ENCODE measurements around the gene DENND1B. TPM values are rescaled to one million over a fixed set of nuclear protein-coding genes. Genes with fewer than 3 reads are reported as not detected.

DENND1B gene
- polyA plus RNA-seq, 1 of the 3 experiments (the other 2 are of a cell fraction) = 1.4 TPM

- no peak overlapping the region for H2AFZ ChIP-seq (ENCODE audit: low read depth)
- no peaks in the 10 kb centered on the region for H3F3A ChIP-seq (replicated peaks; ENCODE audit: insufficient read depth)
- no peak overlapping the region for H3K4me2 ChIP-seq
- H3K4me3 ChIP-seq (ENCODE audit: low read depth in 2 of 2, low read length in 1 of 2) = no peak overlapping the region
- H3K79me2 ChIP-seq (ENCODE audit: insufficient read depth) = no peaks in the 10 kb centered on the region
- H3K4me1 ChIP-seq (ENCODE audit: control insufficient read depth in 1 of 2, insufficient read depth in 2 of 2, low read depth in 1 of 2, low read length in 1 of 2) = no peaks in the 10 kb centered on the region; a peak in 1 of 4 replicates
- H3K9me2 ChIP-seq = no peaks in the 10 kb centered on the region
- H4K20me1 ChIP-seq (ENCODE audit: insufficient read depth) = no peaks in the 10 kb centered on the region
- ChIA-PET POLR2A (no interaction called here), CTCF (interaction anchor here (1.0 kb wide), 1 partner anchor 13 kb away, joined by 3 read pairs; no protein-coding TSS in a partner anchor)
- TF ChIP-seq FOXM1 (IDR thresholded peaks at IDR 0.05; ENCODE audit: low read depth) (no peak), TEAD4 (IDR thresholded peaks at IDR 0.05; ENCODE audit: borderline replicate concordance, insufficient read depth) (no peak), TCF12 (IDR thresholded peaks at IDR 0.05) (no peak), RAD21 (IDR thresholded peaks at IDR 0.05; ENCODE audit: low read length) (no peak), SIN3A (IDR thresholded peaks at IDR 0.05; ENCODE audit: borderline replicate concordance, low read depth, low read length) (no peak), PBX3 (IDR thresholded peaks at IDR 0.05) (no peak), EP300 (IDR thresholded peaks at IDR 0.05; ENCODE audit: borderline replicate concordance in 1 of 2, low read depth in 1 of 2, low read length in 1 of 2) (no peak), JUND (IDR thresholded peaks at IDR 0.05) (no peak), SMC3 (IDR thresholded peaks at IDR 0.05; ENCODE audit: low read depth, low read length) (no peak), NRF1 (IDR thresholded peaks at IDR 0.05; ENCODE audit: low read depth, low read length) (no peak), ELF1 (IDR thresholded peaks at IDR 0.05) (no peak), RXRA (IDR thresholded peaks at IDR 0.05; ENCODE audit: borderline replicate concordance, low read depth) (no peak)
- TF ChIP-seq, protein P1, sequence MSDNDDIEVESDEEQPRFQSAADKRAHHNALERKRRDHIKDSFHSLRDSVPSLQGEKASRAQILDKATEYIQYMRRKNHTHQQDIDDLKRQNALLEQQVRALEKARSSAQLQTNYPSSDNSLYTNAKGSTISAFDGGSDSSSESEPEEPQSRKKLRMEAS (IDR thresholded peaks at IDR 0.05; ENCODE audit: low read depth) = no peak
- TF ChIP-seq, protein P2, sequence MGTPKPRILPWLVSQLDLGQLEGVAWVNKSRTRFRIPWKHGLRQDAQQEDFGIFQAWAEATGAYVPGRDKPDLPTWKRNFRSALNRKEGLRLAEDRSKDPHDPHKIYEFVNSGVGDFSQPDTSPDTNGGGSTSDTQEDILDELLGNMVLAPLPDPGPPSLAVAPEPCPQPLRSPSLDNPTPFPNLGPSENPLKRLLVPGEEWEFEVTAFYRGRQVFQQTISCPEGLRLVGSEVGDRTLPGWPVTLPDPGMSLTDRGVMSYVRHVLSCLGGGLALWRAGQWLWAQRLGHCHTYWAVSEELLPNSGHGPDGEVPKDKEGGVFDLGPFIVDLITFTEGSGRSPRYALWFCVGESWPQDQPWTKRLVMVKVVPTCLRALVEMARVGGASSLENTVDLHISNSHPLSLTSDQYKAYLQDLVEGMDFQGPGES (IDR thresholded peaks at IDR 0.05; ENCODE audit: low read depth, low read length) = no peak
- TF ChIP-seq, protein P3, sequence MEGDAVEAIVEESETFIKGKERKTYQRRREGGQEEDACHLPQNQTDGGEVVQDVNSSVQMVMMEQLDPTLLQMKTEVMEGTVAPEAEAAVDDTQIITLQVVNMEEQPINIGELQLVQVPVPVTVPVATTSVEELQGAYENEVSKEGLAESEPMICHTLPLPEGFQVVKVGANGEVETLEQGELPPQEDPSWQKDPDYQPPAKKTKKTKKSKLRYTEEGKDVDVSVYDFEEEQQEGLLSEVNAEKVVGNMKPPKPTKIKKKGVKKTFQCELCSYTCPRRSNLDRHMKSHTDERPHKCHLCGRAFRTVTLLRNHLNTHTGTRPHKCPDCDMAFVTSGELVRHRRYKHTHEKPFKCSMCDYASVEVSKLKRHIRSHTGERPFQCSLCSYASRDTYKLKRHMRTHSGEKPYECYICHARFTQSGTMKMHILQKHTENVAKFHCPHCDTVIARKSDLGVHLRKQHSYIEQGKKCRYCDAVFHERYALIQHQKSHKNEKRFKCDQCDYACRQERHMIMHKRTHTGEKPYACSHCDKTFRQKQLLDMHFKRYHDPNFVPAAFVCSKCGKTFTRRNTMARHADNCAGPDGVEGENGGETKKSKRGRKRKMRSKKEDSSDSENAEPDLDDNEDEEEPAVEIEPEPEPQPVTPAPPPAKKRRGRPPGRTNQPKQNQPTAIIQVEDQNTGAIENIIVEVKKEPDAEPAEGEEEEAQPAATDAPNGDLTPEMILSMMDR (IDR thresholded peaks at IDR 0.05) = no peak
- no peak overlapping the region for H3K9ac ChIP-seq
- DNase-seq = no peak
- no peaks in the 10 kb centered on the region for H3K27me3 ChIP-seq (ENCODE audit: insufficient read depth)
- H3K9me3 ChIP-seq = no peaks in the 10 kb centered on the region
- no peak overlapping the region for H3K27ac ChIP-seq (ENCODE audit: low read depth in 2 of 2, low read length in 1 of 2)
- no peaks in the 10 kb centered on the region for H3K36me3 ChIP-seq (replicated peaks in 1 of 2; ENCODE audit: control insufficient read depth in 1 of 2, insufficient read depth in 2 of 2, low read length in 1 of 2)
These were observed 12.0 kb downstream of the DENND1B start for GRCh38 chr1:197763307-197763706.

GRCh38 chr1:197761654-197762053 lies 13.6 kb downstream of the DENND1B start:
- DNase-seq = no peak
- H4K20me1 ChIP-seq (ENCODE audit: insufficient read depth) = no peaks in the 10 kb centered on the region
- no peaks in the 10 kb centered on the region for H3F3A ChIP-seq (replicated peaks; ENCODE audit: insufficient read depth)
- no peak overlapping the region for H3K27ac ChIP-seq (ENCODE audit: low read depth in 2 of 2, low read length in 1 of 2)
- H3K79me2 ChIP-seq (ENCODE audit: insufficient read depth) = no peaks in the 10 kb centered on the region
- no peak overlapping the region for H3K4me3 ChIP-seq (ENCODE audit: low read depth in 2 of 2, low read length in 1 of 2)
- CTCF ChIA-PET = no interaction called here
- no peaks in the 10 kb centered on the region for H3K27me3 ChIP-seq (ENCODE audit: insufficient read depth)
- H3K9me2 ChIP-seq = no peaks in the 10 kb centered on the region
- H2AFZ ChIP-seq (ENCODE audit: low read depth) = no peak overlapping the region
- H3K9me3 ChIP-seq = no peaks in the 10 kb centered on the region
- no peaks in the 10 kb centered on the region for H3K36me3 ChIP-seq (replicated peaks in 1 of 2; ENCODE audit: control insufficient read depth in 1 of 2, insufficient read depth in 2 of 2, low read length in 1 of 2)
- POLR2A ChIA-PET = no interaction called here
- no peak overlapping the region for H3K9ac ChIP-seq
- H3K4me2 ChIP-seq = no peak overlapping the region
- WGBS (ENCODE audit: low lambda C conversion rate) = 87% methylated on average over 2 of the region's 2 CpGs
- no peaks in the 10 kb centered on the region; a peak in 1 of 4 replicates for H3K4me1 ChIP-seq (ENCODE audit: control insufficient read depth in 1 of 2, insufficient read depth in 2 of 2, low read depth in 1 of 2, low read length in 1 of 2)
- TF ChIP-seq, protein P1 (IDR thresholded peaks at IDR 0.05; ENCODE audit: low read depth) = no peak
- TF ChIP-seq PBX3 (IDR thresholded peaks at IDR 0.05) (no peak), ELF1 (IDR thresholded peaks at IDR 0.05) (no peak), YY1 (IDR thresholded peaks at IDR 0.05; ENCODE audit: low read depth) (no peak), NRF1 (IDR thresholded peaks at IDR 0.05; ENCODE audit: low read depth, low read length) (no peak), TCF12 (IDR thresholded peaks at IDR 0.05) (no peak), USF1 (IDR thresholded peaks at IDR 0.05; ENCODE audit: borderline replicate concordance, low read depth) (no peak), POLR2AphosphoS5 (IDR thresholded peaks at IDR 0.05; ENCODE audit: low read depth, low read length) (no peak), ZBTB33 (IDR thresholded peaks at IDR 0.05; ENCODE audit: borderline replicate concordance, low read depth) (no peak), EZH2phosphoT487 (IDR thresholded peaks at IDR 0.05; ENCODE audit: borderline replicate concordance, low read depth) (no peak)
